Measurements from ENCODE around the gene HSPD1. TPM values are rescaled to one million over a fixed set of nuclear protein-coding genes. Genes with fewer than 3 reads are reported as not detected.

Gene HSPD1
- polyA plus RNA-seq, 1 donor = 250 TPM

DNA sequence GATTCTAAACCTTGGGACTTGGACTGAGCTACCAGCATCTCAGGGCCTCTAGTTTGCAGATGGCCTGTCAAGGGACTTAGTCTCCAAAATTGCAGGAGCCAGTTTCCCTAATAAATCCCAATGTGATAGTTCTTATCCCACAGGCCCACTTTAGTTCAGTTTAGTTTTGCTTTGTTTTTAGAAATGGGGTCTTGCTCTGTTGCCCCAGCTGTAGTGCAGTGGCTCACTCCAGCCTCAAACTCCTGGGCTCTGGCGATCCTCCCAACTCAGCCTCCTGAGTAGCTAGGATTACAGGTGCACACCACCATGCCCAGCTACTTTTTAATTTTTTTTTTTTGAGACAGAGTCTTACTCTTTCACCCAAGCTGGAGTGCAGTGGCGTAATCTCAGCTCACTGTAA, 62.3 kb downstream of the HSPD1 start:
- DNase-seq (ENCODE audit: low read depth) = no peak

Other genes with a start within 250 kb of the HSPD1 start
- gene ANKRD44, start 189.1 kb downstream of the HSPD1 start, polyA plus RNA-seq (ENCODE audit: insufficient read length) = 18.1 TPM
- 280 TPM for gene SF3B1, start 64.8 kb downstream of the HSPD1 start, polyA plus RNA-seq (ENCODE audit: insufficient read length)
- gene COQ10B, start 46.3 kb downstream of the HSPD1 start, polyA plus RNA-seq (ENCODE audit: insufficient read length) = 10.3 TPM
- gene HSPE1, start 539 bp upstream of the HSPD1 start, polyA plus RNA-seq (ENCODE audit: insufficient read length) = 115 TPM
- gene MOB4, start 16.2 kb upstream of the HSPD1 start, polyA plus RNA-seq (ENCODE audit: insufficient read length) = 36.3 TPM
- 15.2 TPM for gene RFTN2, start 175.7 kb upstream of the HSPD1 start, polyA plus RNA-seq (ENCODE audit: insufficient read length)
- 3.7 TPM for gene MARS2, start 205.5 kb upstream of the HSPD1 start, polyA plus RNA-seq (ENCODE audit: insufficient read length)

All from forelimb muscle (tissue), 1 donor.